Body of pancreas (tissue), 4 donors: ENCODE results near the gene RPL10A. TPM values are rescaled to one million over a fixed set of nuclear protein-coding genes. Genes with fewer than 3 reads are reported as not detected.
A peak's percentile ranks its signal among the peaks of the same experiment; 100 is the strongest.

Source experiments
- ATAC-seq: fragments of 150-250 bp; one replicate; pipeline ENCODE4 v1.9.1; 2016
- DNase-seq, 4 donors: peaks; one replicate each; pipeline ENCODE4 v3.0.0-alpha.2; 2019
- H3K27ac ChIP-seq, 4 donors: fragments of 200-600 bp; sonication (generic); 1 replicate in 3 of 4; 2 replicates in 1 of 4; pipeline versions ENCODE4 v1.5.1 to v1.6.1; 2016 to 2019; ENCODE audit warnings: mild to moderate bottlenecking in 1 of 4, mixed read lengths in 1 of 4, moderate library complexity in 1 of 4
- H3K27me3 ChIP-seq, 2 donors: fragments of 200-600 bp; sonication (generic); one replicate each; pipeline ENCODE4 v1.6.0; 2016; ENCODE audit warnings: mild to moderate bottlenecking in 1 of 2
- H3K36me3 ChIP-seq, 2 donors: fragments of 200-600 bp; sonication (generic); replicated peaks in 1 of 2; 2 replicates each; pipeline ENCODE4 v1.5.1; 2016; ENCODE audit warnings: low read depth in 2 of 2; ENCODE audit not compliant: insufficient read depth in 1 of 2
- H3K4me1 ChIP-seq: fragments of 200-600 bp; sonication (generic); one replicate; pipeline ENCODE4 v1.6.0; 2016
- H3K4me3 ChIP-seq, 2 donors: fragments of 200-600 bp; sonication (generic); 1 replicate in 1 of 2; 2 replicates in 1 of 2; pipeline ENCODE4 v1.5.1; 2016 to 2019
- H3K9me3 ChIP-seq, 3 donors: fragments of 200-600 bp; sonication (generic); 1 replicate in 2 of 3; 2 replicates in 1 of 3; pipeline ENCODE4 v1.5.1; 2016
- POLR2A ChIP-seq, 3 donors: fragments of 450-650 bp; IDR thresholded peaks; one replicate each; pipeline ENCODE4 v1.6.1; 2016; ENCODE audit warnings: antibody characterized with exemption in 3 of 3, mild to moderate bottlenecking in 2 of 3
- WGBS, 2 donors: methylation state at CpG; one replicate each; pipeline ENCODE4 v1.1.5; 2017; 5-methylcytosine and 5-hydroxymethylcytosine counted together
- intact Hi-C: fragments of 100-400 bp; cut with DNase I; formaldehyde crosslinking; loops from one replicate; pipeline ENCODE4 v1.15.1; 2023
- total RNA-seq, 2 donors: library from RNA; depleted of rRNA; stranded (reverse); fragments of >200 nt; gene quantifications; one replicate each; pipeline ENCODE4 v1.1.0, GENCODE V29; 2016
- TF ChIP-seq, protein P1 (sequence below), 7 experiments: fragments of 450-650 bp in 4 of 7; fragments of 200-600 bp in 3 of 7; sonication (generic) in 3 of 7; IDR thresholded peaks; one replicate each; pipeline ENCODE4 v1.5.1; 2016 to 2019; ENCODE audit warnings: antibody characterized with exemption in 7 of 7

Gene RPL10A
- total RNA-seq, 2 donors from 2014 or later: 563 to 782 TPM

DNA sequence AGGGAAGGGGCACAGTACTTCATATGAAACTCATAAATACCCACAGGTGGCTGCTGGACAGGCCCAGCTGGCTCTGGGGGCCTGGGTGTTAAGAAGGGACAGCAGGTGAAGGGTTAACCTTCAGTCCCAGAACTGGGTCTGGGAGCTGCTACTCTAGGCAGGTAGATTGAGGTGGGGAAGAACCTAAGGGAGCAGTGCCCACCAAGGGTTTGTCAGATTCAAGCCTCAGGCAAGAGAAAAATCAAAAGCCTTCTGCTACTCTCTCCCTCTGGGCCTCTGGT is 5.6 kb downstream of the RPL10A start:
- Histone ChIP-seq H3K4me3 (no peak overlapping the region), H3K27me3 (no peaks in the 10 kb centered on the region), H3K4me1 (peaks cover 29% of the 10 kb centered on the region), H3K27ac (no peak overlapping the region), H3K36me3 (peaks cover 0 to 4% of the 10 kb centered on the region in 2 donors), H3K9me3 (no peaks in the 10 kb centered on the region)
- no peak for DNase-seq
- intact Hi-C loops: no loop called here
- TF ChIP-seq, protein P1, sequence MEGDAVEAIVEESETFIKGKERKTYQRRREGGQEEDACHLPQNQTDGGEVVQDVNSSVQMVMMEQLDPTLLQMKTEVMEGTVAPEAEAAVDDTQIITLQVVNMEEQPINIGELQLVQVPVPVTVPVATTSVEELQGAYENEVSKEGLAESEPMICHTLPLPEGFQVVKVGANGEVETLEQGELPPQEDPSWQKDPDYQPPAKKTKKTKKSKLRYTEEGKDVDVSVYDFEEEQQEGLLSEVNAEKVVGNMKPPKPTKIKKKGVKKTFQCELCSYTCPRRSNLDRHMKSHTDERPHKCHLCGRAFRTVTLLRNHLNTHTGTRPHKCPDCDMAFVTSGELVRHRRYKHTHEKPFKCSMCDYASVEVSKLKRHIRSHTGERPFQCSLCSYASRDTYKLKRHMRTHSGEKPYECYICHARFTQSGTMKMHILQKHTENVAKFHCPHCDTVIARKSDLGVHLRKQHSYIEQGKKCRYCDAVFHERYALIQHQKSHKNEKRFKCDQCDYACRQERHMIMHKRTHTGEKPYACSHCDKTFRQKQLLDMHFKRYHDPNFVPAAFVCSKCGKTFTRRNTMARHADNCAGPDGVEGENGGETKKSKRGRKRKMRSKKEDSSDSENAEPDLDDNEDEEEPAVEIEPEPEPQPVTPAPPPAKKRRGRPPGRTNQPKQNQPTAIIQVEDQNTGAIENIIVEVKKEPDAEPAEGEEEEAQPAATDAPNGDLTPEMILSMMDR (IDR thresholded peaks at IDR 0.05): no peak
- TF ChIP-seq POLR2A (IDR thresholded peaks at IDR 0.05): no peak
- no peak for ATAC-seq

DNA sequence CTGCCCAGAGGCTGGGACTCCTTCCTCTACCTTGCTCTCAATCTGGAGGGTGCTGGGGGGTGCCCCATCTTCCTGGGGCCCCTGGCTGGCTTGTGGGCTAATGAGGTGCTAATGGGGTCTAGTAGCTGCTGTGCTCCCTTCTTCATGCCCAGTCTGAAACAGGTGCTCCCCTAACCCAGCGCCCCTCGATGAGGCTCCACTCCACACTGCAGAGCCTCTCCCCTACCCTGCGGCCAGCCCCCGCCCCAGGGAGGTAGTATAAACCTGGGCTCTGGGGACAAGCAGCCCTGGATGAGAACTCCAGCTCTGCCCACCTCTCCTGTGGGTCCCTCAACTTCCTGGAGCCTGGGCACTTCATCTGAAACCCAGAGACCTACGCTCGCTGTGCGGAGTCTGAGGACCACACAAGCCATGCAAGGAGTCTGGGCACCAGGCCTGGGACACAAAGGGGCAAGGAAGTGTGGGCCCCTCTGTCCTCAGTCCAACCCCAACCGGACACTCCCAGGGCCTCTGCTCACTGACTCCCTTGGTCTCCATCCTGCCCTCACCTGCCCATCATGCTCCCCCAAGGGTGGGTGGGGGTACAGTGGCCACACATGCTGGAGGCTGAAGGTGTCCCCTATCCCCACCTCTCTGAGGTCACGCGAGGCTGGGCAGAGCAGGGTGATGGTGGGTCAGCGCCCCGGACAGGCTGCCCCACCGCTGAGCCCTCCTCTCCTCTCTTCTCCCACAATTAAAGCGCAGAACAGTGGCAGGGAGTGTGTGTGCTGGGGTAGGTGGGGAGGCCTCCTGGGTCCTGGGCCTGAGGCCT is 6.1 kb downstream of the RPL10A start:
- intact Hi-C loops: no loop called here
- no peak for DNase-seq
- peaks cover 25% of the 10 kb centered on the region for H3K4me1 ChIP-seq
- H3K9me3 ChIP-seq: no peaks in the 10 kb centered on the region
- H3K4me3 ChIP-seq: no peak overlapping the region
- no peaks in the 10 kb centered on the region for H3K27me3 ChIP-seq
- peaks cover 0 to 4% of the 10 kb centered on the region in 2 donors for H3K36me3 ChIP-seq
- no peak overlapping the region for H3K27ac ChIP-seq
- WGBS, 2 donors: 84 to 92% methylated on average over 10 to 14 of the region's 14 CpGs
- ATAC-seq: no peak
- no peak for TF ChIP-seq POLR2A (IDR thresholded peaks at IDR 0.05)
- TF ChIP-seq, protein P1 (IDR thresholded peaks at IDR 0.05): no peak

DNA sequence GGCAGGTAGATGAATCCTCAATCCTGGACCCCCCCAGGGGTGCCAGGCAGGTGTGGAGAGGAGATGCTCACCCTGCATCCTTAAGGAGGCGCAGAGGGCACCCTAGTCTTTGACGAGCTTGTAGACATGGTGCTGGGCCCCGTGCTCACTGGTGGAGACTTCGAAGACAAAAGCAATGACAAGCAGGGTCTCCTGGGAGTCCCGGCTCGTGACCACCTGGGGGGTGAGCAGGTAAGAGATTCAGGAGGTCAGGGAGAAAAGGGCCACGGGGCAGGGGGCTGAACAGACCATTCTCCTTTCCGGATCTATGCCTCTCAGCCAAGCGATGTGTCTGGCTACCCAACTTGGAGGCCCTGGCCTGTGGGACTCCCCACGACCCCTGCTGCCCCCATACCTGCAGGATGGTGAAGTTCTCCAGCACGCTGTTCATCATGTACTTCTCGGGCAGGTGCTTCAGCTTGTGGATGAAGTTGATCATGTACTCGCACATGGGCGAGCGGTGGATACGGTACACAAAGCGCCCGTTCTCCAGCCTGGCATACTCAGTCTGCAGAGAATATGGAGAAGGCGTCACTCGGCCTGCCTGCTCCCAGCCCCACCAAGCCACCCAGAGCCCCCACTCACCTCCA is 6.9 kb downstream of the RPL10A start:
- no peaks in the 10 kb centered on the region for H3K27me3 ChIP-seq
- ATAC-seq: no peak
- intact Hi-C loops: no loop called here
- H3K4me3 ChIP-seq: no peak overlapping the region
- H3K4me1 ChIP-seq: peaks cover 18% of the 10 kb centered on the region
- no peak overlapping the region for H3K27ac ChIP-seq
- DNase-seq: no peak
- H3K9me3 ChIP-seq: no peaks in the 10 kb centered on the region
- WGBS, 2 donors: 88 to 91% methylated on average over 19 to 20 of the region's 20 CpGs
- H3K36me3 ChIP-seq: peaks cover 0 to 4% of the 10 kb centered on the region in 2 donors
- TF ChIP-seq, protein P1 (IDR thresholded peaks at IDR 0.05): no peak
- no peak for TF ChIP-seq POLR2A (IDR thresholded peaks at IDR 0.05)

DNA sequence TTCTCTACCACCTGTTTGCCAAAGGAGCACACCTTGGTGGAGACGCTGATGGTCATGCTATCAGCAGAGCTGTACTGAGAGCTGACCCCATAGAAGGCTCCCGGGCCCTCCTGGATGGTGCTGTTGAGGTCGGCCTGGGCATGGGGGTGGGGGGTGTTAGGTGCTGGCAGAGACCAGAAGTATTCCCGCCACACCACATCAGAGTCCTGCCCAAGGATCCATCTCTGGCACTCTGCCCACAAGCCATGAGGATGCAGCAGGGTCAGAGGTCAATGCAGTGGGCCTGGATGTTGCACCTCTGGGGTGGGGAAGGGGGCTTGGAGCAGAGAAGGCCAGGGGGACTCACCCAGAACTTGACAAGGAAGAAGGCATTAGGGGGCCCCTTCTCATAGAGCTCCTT is 7.4 kb downstream of the RPL10A start:
- Histone ChIP-seq H3K36me3 (peaks cover 0 to 4% of the 10 kb centered on the region in 2 donors), H3K9me3 (no peaks in the 10 kb centered on the region), H3K27ac (no peak overlapping the region), H3K4me3 (no peak overlapping the region), H3K4me1 (peaks cover 13% of the 10 kb centered on the region), H3K27me3 (no peaks in the 10 kb centered on the region)
- DNase-seq (no peak), ATAC-seq (peak; percentile 8)
- TF ChIP-seq, protein P1 (IDR thresholded peaks at IDR 0.05): no peak
- no peak for TF ChIP-seq POLR2A (IDR thresholded peaks at IDR 0.05)
- 79 to 89% methylated on average over 3 to 4 of the region's 4 CpGs for WGBS, 2 donors
- intact Hi-C loops: no loop called here

DNA sequence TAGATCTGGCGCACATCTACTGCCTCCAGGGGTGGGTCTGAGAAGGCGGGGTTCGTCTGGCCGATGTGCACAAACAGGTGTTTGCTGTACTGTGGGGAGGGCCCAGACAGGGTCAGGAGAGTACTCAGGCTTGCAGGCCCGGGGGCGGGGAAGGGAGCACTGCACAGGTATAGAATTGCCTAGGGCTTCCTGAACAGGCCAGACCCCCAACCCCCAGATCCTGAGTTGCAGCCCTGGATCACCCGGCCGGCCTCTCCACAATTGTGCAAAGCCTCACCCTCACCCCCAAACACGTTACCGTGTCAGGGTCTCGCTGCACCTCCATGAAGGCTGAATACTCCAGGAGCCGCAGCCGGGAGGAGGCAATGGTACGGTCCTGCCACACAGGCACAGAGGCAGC is 7.8 kb downstream of the RPL10A start:
- H3K4me3 ChIP-seq: no peak overlapping the region
- intact Hi-C loops: no loop called here
- no peak overlapping the region for H3K27ac ChIP-seq
- ATAC-seq (no peak), DNase-seq (no peak)
- no peaks in the 10 kb centered on the region for H3K36me3 ChIP-seq
- H3K9me3 ChIP-seq: no peaks in the 10 kb centered on the region
- H3K27me3 ChIP-seq: no peaks in the 10 kb centered on the region
- 81 to 93% methylated on average over 6 to 14 of the region's 14 CpGs for WGBS, 2 donors
- H3K4me1 ChIP-seq: peaks cover 9% of the 10 kb centered on the region
- TF ChIP-seq, protein P1 (IDR thresholded peaks at IDR 0.05): no peak
- no peak for TF ChIP-seq POLR2A (IDR thresholded peaks at IDR 0.05)
